Naive thymus-derived CD4-positive, alpha-beta T cell (primary cell): Measurements from ENCODE around the gene SLC25A47. TPM values are rescaled to one million over a fixed set of nuclear protein-coding genes. Genes with fewer than 3 reads are reported as not detected.
A peak's percentile ranks its signal among the peaks of the same experiment; 100 is the strongest.

Source experiments
- ATAC-seq: fragments of 150-1000 bp; cut with Tn5 transposase; 2 replicates; pipeline ENCODE4 v1.10.0; 2021; ENCODE audit warnings: mild to moderate bottlenecking, moderate library complexity
- CTCF ChIA-PET: fragments of 350-600 bp; sonication (Branson Sonifier 250); formaldehyde crosslinking; loops from one replicate; lab custom pipeline; 2021; ENCODE audit warnings: antibody characterized with exemption; lab: Charles Lee
- POLR2A ChIA-PET: fragments of 350-600 bp; sonication (Branson Sonifier 250); formaldehyde crosslinking; loops from one replicate; lab custom pipeline; 2021; ENCODE audit warnings: antibody characterized with exemption, inconsistent platforms; lab: Charles Lee
- DNase-seq, 9 donors: peaks; one replicate each; pipeline versions ENCODE4 v3.0.0 to v3.0.0-alpha.2; 2020 to 2022; ENCODE audit warnings: mixed read lengths in 1 of 9
- H3K27ac ChIP-seq: one replicate; pipeline ENCODE4 v1.7.0; 2013; ENCODE audit warnings: mild to moderate bottlenecking, low read depth, low read length, moderate library complexity
- H3K27me3 ChIP-seq, 2 donors: one replicate each; pipeline ENCODE4 v1.7.0; 2013; ENCODE audit warnings: low read length in 2 of 2, mild to moderate bottlenecking in 2 of 2, moderate library complexity in 2 of 2; ENCODE audit not compliant: control insufficient read depth in 2 of 2, insufficient read depth in 2 of 2
- H3K36me3 ChIP-seq, 3 experiments: 1 replicate in 2 of 3; 2 replicates in 1 of 3; pipeline ENCODE4 v1.7.0; 2013; ENCODE audit warnings: low read length in 3 of 3, mild to moderate bottlenecking in 3 of 3, moderate library complexity in 1 of 3; ENCODE audit not compliant: insufficient read depth in 3 of 3, control insufficient read depth in 2 of 3
- H3K4me1 ChIP-seq, 2 donors: one replicate each; pipeline ENCODE4 v1.7.0; 2013; ENCODE audit warnings: low read length in 2 of 2, mild to moderate bottlenecking in 2 of 2, moderate library complexity in 1 of 2; ENCODE audit not compliant: control insufficient read depth in 2 of 2, insufficient read depth in 2 of 2
- H3K4me3 ChIP-seq: 2 replicates; pipeline ENCODE4 v1.7.0; 2013; ENCODE audit warnings: mild to moderate bottlenecking, low read length
- H3K9me3 ChIP-seq, 3 experiments: 1 replicate in 2 of 3; 2 replicates in 1 of 3; pipeline ENCODE4 v1.7.0; 2013; ENCODE audit warnings: low read length in 3 of 3; ENCODE audit not compliant: control insufficient read depth in 2 of 3
- H3K27ac Mint-ChIP-seq, 9 donors: one replicate each; pipeline ENCODE4 v1.8.0; 2020 to 2022; ENCODE audit warnings: mixed read lengths in 9 of 9, mild to moderate bottlenecking in 8 of 9, moderate library complexity in 5 of 9, inconsistent platforms in 2 of 9
- H3K27me3 Mint-ChIP-seq, 5 donors: one replicate each; pipeline ENCODE4 v1.8.0; 2021 to 2022; ENCODE audit warnings: mixed read lengths in 5 of 5, mild to moderate bottlenecking in 1 of 5
- H3K36me3 Mint-ChIP-seq, 5 donors: one replicate each; pipeline ENCODE4 v1.8.0; 2020 to 2022; ENCODE audit warnings: mixed read lengths in 5 of 5, mild to moderate bottlenecking in 3 of 5, inconsistent platforms in 1 of 5
- H3K4me1 Mint-ChIP-seq, 7 donors: one replicate each; pipeline ENCODE4 v1.8.0; 2020 to 2022; ENCODE audit warnings: mixed read lengths in 7 of 7, mild to moderate bottlenecking in 3 of 7, inconsistent platforms in 1 of 7
- H3K4me3 Mint-ChIP-seq, 10 donors: one replicate each; pipeline ENCODE4 v1.8.0; 2020 to 2022; ENCODE audit warnings: mild to moderate bottlenecking in 10 of 10, mixed read lengths in 10 of 10, moderate library complexity in 6 of 10, inconsistent platforms in 2 of 10
- H3K9me3 Mint-ChIP-seq, 11 donors: one replicate each; pipeline ENCODE4 v1.8.0; 2020 to 2022; ENCODE audit warnings: mixed read lengths in 11 of 11, mild to moderate bottlenecking in 4 of 11, inconsistent platforms in 1 of 11, moderate library complexity in 1 of 11
- intact Hi-C, 2 donors: fragments of 100-400 bp; cut with micrococcal nuclease; formaldehyde crosslinking; loops; one replicate each; pipeline ENCODE4 v1.15.1; 2023
- polyA plus RNA-seq, 2 donors: library from polyadenylated mRNA; unstranded; fragments of 300-500 nt; fragmentation: Illumina TruSeq; gene quantifications; one replicate each; pipeline ENCODE4 v1.2.3, GENCODE V29; 2021
- total RNA-seq, 6 experiments: library from RNA in 5 of 6; stranded (reverse) in 5 of 6; gene quantifications; 1 replicate in 5 of 6; 2 replicates in 1 of 6; pipeline ENCODE4 v1.2.3 and lab custom pipeline; 2021 to 2026

Gene SLC25A47
- total and polyA plus RNA-seq, 7 experiments from 2014 or later: not detected

- peaks cover 0 to 23% (median 0%) of the 10 kb centered on the region in 5 donors for H3K27me3 Mint-ChIP-seq
- H3K9me3 ChIP-seq: no peaks in the 10 kb centered on the region
- intact Hi-C loops: no loop called here
- DNase-seq: no peak
- no peak overlapping the region for H3K27ac ChIP-seq
- H3K4me1 ChIP-seq: no peaks in the 10 kb centered on the region
- H3K9me3 Mint-ChIP-seq: no peaks in the 10 kb centered on the region
- POLR2A ChIA-PET: no interaction called here
- CTCF ChIA-PET: no interaction called here
- H3K4me3 ChIP-seq: no peak overlapping the region
- H3K27me3 ChIP-seq: no peaks in the 10 kb centered on the region
- no peak for ATAC-seq
- no peak overlapping the region for H3K27ac Mint-ChIP-seq
- H3K36me3 ChIP-seq: no peaks in the 10 kb centered on the region
- H3K4me1 Mint-ChIP-seq: peaks cover 0 to 7% (median 0%) of the 10 kb centered on the region in 7 donors
- no peaks in the 10 kb centered on the region for H3K36me3 Mint-ChIP-seq
- no peak overlapping the region for H3K4me3 Mint-ChIP-seq
Measured at GRCh38 chr14:100313464-100314230, 9.5 kb upstream of the SLC25A47 start.

GRCh38 chr14:100314724-100315123 is 8.4 kb upstream of the SLC25A47 start:
- no peak overlapping the region for H3K27ac ChIP-seq
- H3K4me3 ChIP-seq: no peak overlapping the region
- H3K27me3 ChIP-seq: no peaks in the 10 kb centered on the region
- DNase-seq (no peak), ATAC-seq (no peak)
- intact Hi-C loops: no loop called here
- Mint-ChIP-seq H3K4me3 (no peak overlapping the region), H3K27me3 (peaks cover 0 to 18% (median 0%) of the 10 kb centered on the region in 5 donors), H3K36me3 (no peaks in the 10 kb centered on the region), H3K27ac (peak overlapping the region in 1 of 9 donors; percentile 53), H3K9me3 (no peaks in the 10 kb centered on the region), H3K4me1 (peaks cover 4 to 7% (median 5%) of the 10 kb centered on the region in 7 donors)
- no peaks in the 10 kb centered on the region for H3K9me3 ChIP-seq
- CTCF ChIA-PET: no interaction called here
- POLR2A ChIA-PET: interaction anchor here (0.9 kb wide), 1 partner anchor 27 kb away, joined by 3 read pairs; no protein-coding TSS in a partner anchor
- H3K36me3 ChIP-seq: no peaks in the 10 kb centered on the region
- H3K4me1 ChIP-seq: no peaks in the 10 kb centered on the region

- Histone ChIP-seq H3K4me3 (no peak overlapping the region), H3K4me1 (no peaks in the 10 kb centered on the region), H3K9me3 (no peaks in the 10 kb centered on the region), H3K36me3 (no peaks in the 10 kb centered on the region), H3K27me3 (no peaks in the 10 kb centered on the region), H3K27ac (no peak overlapping the region)
- ATAC-seq (no peak), DNase-seq (no peak)
- H3K27me3 Mint-ChIP-seq: peaks cover 0 to 10% (median 0%) of the 10 kb centered on the region in 5 donors
- CTCF ChIA-PET: interaction anchor here (0.8 kb wide), 1 partner anchor 27 kb away, joined by 3 read pairs; no protein-coding TSS in a partner anchor
- H3K27ac Mint-ChIP-seq: no peak overlapping the region
- peak overlapping the region in 7 of 10 donors; percentile 45 to 79 (median 72) for H3K4me3 Mint-ChIP-seq
- intact Hi-C loops: no loop called here
- POLR2A ChIA-PET: no interaction called here
- no peaks in the 10 kb centered on the region for H3K9me3 Mint-ChIP-seq
- H3K4me1 Mint-ChIP-seq: peaks cover 4 to 7% (median 5%) of the 10 kb centered on the region in 7 donors
- no peaks in the 10 kb centered on the region for H3K36me3 Mint-ChIP-seq
Measured at GRCh38 chr14:100317389-100317788, 5.8 kb upstream of the SLC25A47 start.

GRCh38 chr14:100317912-100318808 is 5.0 kb upstream of the SLC25A47 start:
- no peaks in the 10 kb centered on the region for H3K4me1 ChIP-seq
- CTCF ChIA-PET: interaction anchor here (0.6 to 0.7 kb wide), 5 partner anchors 46 to 441 kb away, joined by 3 to 4 read pairs (median 4); no protein-coding TSS in a partner anchor
- H3K27me3 ChIP-seq: no peaks in the 10 kb centered on the region
- Mint-ChIP-seq H3K4me1 (peaks cover 4 to 7% (median 5%) of the 10 kb centered on the region in 7 donors), H3K9me3 (no peaks in the 10 kb centered on the region), H3K36me3 (no peaks in the 10 kb centered on the region), H3K4me3 (peak overlapping the region; percentile 45 to 79 (median 72)), H3K27ac (peak overlapping the region in 1 of 9 donors; percentile 9), H3K27me3 (peaks cover 0 to 5% (median 0%) of the 10 kb centered on the region in 5 donors)
- peak overlapping the region; percentile 53 for H3K4me3 ChIP-seq
- no peaks in the 10 kb centered on the region for H3K36me3 ChIP-seq
- intact Hi-C loops: loop anchor here in 1 of 2 donors (1.0 to 2.0 kb wide), 5 partner anchors 13 to 336 kb away; no protein-coding TSS in a partner anchor
- H3K9me3 ChIP-seq: no peaks in the 10 kb centered on the region
- peak; percentile 38 to 72 (median 58) for DNase-seq
- ATAC-seq: peak; percentile 97
- H3K27ac ChIP-seq: no peak overlapping the region
- POLR2A ChIA-PET: interaction anchor here (0.7 kb wide), 1 partner anchor 49 kb away, joined by 3 read pairs; no protein-coding TSS in a partner anchor

GRCh38 chr14:100320157-100320856 is 2.8 kb upstream of the SLC25A47 start:
- Histone ChIP-seq H3K27ac (no peak overlapping the region), H3K36me3 (no peaks in the 10 kb centered on the region), H3K9me3 (no peaks in the 10 kb centered on the region), H3K4me3 (no peak overlapping the region), H3K4me1 (no peaks in the 10 kb centered on the region), H3K27me3 (no peaks in the 10 kb centered on the region)
- no peak for DNase-seq
- Mint-ChIP-seq H3K27ac (no peak overlapping the region), H3K27me3 (peaks cover 0 to 5% (median 0%) of the 10 kb centered on the region in 5 donors), H3K9me3 (no peaks in the 10 kb centered on the region), H3K36me3 (no peaks in the 10 kb centered on the region), H3K4me1 (peaks cover 4 to 7% (median 5%) of the 10 kb centered on the region in 7 donors), H3K4me3 (peak overlapping the region in 2 of 10 donors; percentile 15 to 66)
- CTCF ChIA-PET: no interaction called here
- intact Hi-C loops: no loop called here
- ATAC-seq: no peak
- POLR2A ChIA-PET: no interaction called here
